Endothelial cell of umbilical vein (primary cell): Measurements from ENCODE around the gene IER5. TPM values are rescaled to one million over a fixed set of nuclear protein-coding genes. Genes with fewer than 3 reads are reported as not detected.

Source experiments
- BruUV-seq: library from RNA; stranded (reverse); fragments of 400-500 nt; replicated peaks from 2 replicates; lab custom pipeline; 2021; lab: Mats Ljungman, UMichigan
- CTCF ChIA-PET: fragments of 300-600, 350-600 bp; sonication (Branson Sonifier 250); formaldehyde crosslinking; loops from one replicate; lab custom pipeline; 2021; ENCODE audit warnings: antibody characterized with exemption, inconsistent platforms; lab: Charles Lee
- POLR2A ChIA-PET: fragments of 300-600, 350-600 bp; sonication (Branson Sonifier 250); formaldehyde crosslinking; loops from one replicate; lab custom pipeline; 2021; ENCODE audit warnings: antibody characterized with exemption, inconsistent platforms; lab: Charles Lee
- DNase-seq: peaks from one replicate; pipeline ENCODE4 v3.0.0-alpha.2; 2011; ENCODE audit warnings: low read depth, low spot score
- FAIRE-seq: peaks from 2 replicates; lab custom pipeline; 2011; peaks lifted over from hg19 to GRCh38; lab: Jason Lieb, UNC
- H2AFZ ChIP-seq: 2 replicates; pipeline ENCODE4 v1.6.0; 2012; ENCODE audit warnings: low read depth, low read length, control low read depth, inconsistent platforms
- H3K27ac ChIP-seq: 2 replicates; pipeline ENCODE4 v1.5.1; 2011; ENCODE audit warnings: low read depth, mild to moderate bottlenecking, control low read depth, low read length, moderate library complexity; ENCODE audit not compliant: insufficient read depth
- H3K27me3 ChIP-seq, 2 experiments: 2 replicates each; pipeline versions ENCODE4 v1.6.0 to v1.6.1; 2011; ENCODE audit warnings: low read length in 2 of 2, mixed read lengths in 1 of 2; ENCODE audit not compliant: control insufficient read depth in 2 of 2, insufficient read depth in 2 of 2
- H3K36me3 ChIP-seq, 2 experiments: 2 replicates in 1 of 2; 3 replicates in 1 of 2; pipeline ENCODE4 v1.5.1; 2011; ENCODE audit warnings: low read length in 2 of 2, mild to moderate bottlenecking in 1 of 2, moderate library complexity in 1 of 2; ENCODE audit not compliant: control insufficient read depth in 2 of 2, insufficient read depth in 2 of 2; ENCODE audit errors: extremely low read depth in 1 of 2
- H3K4me1 ChIP-seq: 3 replicates; pipeline ENCODE4 v1.5.1; 2011; ENCODE audit warnings: mild to moderate bottlenecking, low read length; ENCODE audit not compliant: control insufficient read depth, insufficient read depth; ENCODE audit errors: extremely low read depth
- H3K4me2 ChIP-seq: 2 replicates; pipeline ENCODE4 v1.6.1; 2011; ENCODE audit warnings: low read length, control low read depth, mixed read lengths; ENCODE audit not compliant: insufficient read depth
- H3K4me3 ChIP-seq, 3 experiments: fragments of 200-600 bp in 1 of 3; sonication (generic), shearing (Covaris generic) in 1 of 3; replicated peaks in 1 of 3; 2 replicates each; pipeline ENCODE4 v1.5.1; 2011 to 2016; ENCODE audit warnings: control low read depth in 3 of 3, low read length in 3 of 3, mild to moderate bottlenecking in 2 of 3, inconsistent platforms in 1 of 3, low read depth in 1 of 3, moderate library complexity in 1 of 3; ENCODE audit not compliant: insufficient read depth in 1 of 3
- H3K79me2 ChIP-seq: 2 replicates; pipeline ENCODE4 v1.6.0; 2012; ENCODE audit warnings: low read length, inconsistent platforms; ENCODE audit not compliant: control insufficient read depth, insufficient read depth
- H3K9ac ChIP-seq: replicated peaks from 2 replicates; pipeline ENCODE3; 2011; ENCODE audit warnings: low read length, control low read depth; ENCODE audit not compliant: insufficient read depth; ENCODE audit errors: extremely low read depth
- H3K9me1 ChIP-seq: replicated peaks from 3 replicates; pipeline ENCODE4 v1.6.0; 2011; ENCODE audit warnings: mild to moderate bottlenecking, low read length; ENCODE audit not compliant: control insufficient read depth, insufficient read depth; ENCODE audit errors: extremely low read depth
- H3K9me3 ChIP-seq: replicated peaks from 2 replicates; pipeline ENCODE4 v1.5.1; 2012; ENCODE audit warnings: low read length, inconsistent platforms; ENCODE audit not compliant: control insufficient read depth, insufficient read depth
- H4K20me1 ChIP-seq: replicated peaks from 2 replicates; pipeline ENCODE3; 2011; ENCODE audit warnings: mild to moderate bottlenecking, low read length; ENCODE audit not compliant: control insufficient read depth, insufficient read depth; ENCODE audit errors: extremely low read depth
- FOS ChIP-seq: IDR thresholded peaks from 2 replicates; pipeline ENCODE4 v1.6.1; 2011; ENCODE audit warnings: mild to moderate bottlenecking, low read length, moderate library complexity, borderline replicate concordance; ENCODE audit not compliant: insufficient read depth
- GATA2 ChIP-seq: IDR thresholded peaks from 2 replicates; pipeline ENCODE4 v1.7.0; 2011; ENCODE audit warnings: low read depth, mild to moderate bottlenecking, moderate library complexity, mixed read lengths, low read length; ENCODE audit not compliant: insufficient read length, insufficient read depth
- POLR2A ChIP-seq: IDR thresholded peaks from 2 replicates; pipeline ENCODE4 v1.6.1; 2012; ENCODE audit warnings: low read depth, mild to moderate bottlenecking, control low read depth, low read length
- POLR2AphosphoS5 ChIP-seq: IDR thresholded peaks from 2 replicates; pipeline ENCODE4 v1.6.1; 2012; ENCODE audit warnings: low read depth, mild to moderate bottlenecking, control low read depth, low read length, moderate library complexity; ENCODE audit not compliant: insufficient read depth
- dilution Hi-C: fragments of 300-500 bp; cut with MboI; formaldehyde crosslinking; loops from one replicate; pipeline ENCODE4 v1.15.0; 2019; ENCODE audit warnings: low sequenced_read_pairs; ENCODE audit not compliant: extremely low pct_ligation_motif_present
- intact Hi-C: fragments of 100-400 bp; cut with micrococcal nuclease; formaldehyde crosslinking; loops from one replicate; pipeline ENCODE4 v1.10.0; 2022
- polyA plus RNA-seq, 4 experiments: library from polyadenylated mRNA; depleted of rRNA in 3 of 4; stranded (reverse) in 3 of 4; unstranded in 1 of 4; fragments of >200 nt; gene quantifications; 2 replicates each; pipeline versions ENCODE4 v1.2.1 to v1.2.3, GENCODE V29; 2011 to 2012; ENCODE audit warnings: missing spikeins in 1 of 4
- total RNA-seq: library from RNA; stranded (reverse); gene quantifications from 2 replicates; pipeline ENCODE4 v1.2.3, GENCODE V29; 2021
- TF ChIP-seq, protein P1 (sequence below), 2 donors: IDR thresholded peaks; 1 replicate in 1 of 2; 2 replicates in 1 of 2; pipeline ENCODE4 v1.5.1; 2011; ENCODE audit warnings: low read length in 2 of 2, mild to moderate bottlenecking in 2 of 2, moderate library complexity in 2 of 2, control low read depth in 1 of 2, inconsistent platforms in 1 of 2, low read depth in 1 of 2; ENCODE audit not compliant: insufficient read depth in 1 of 2; ENCODE audit errors: extremely low read depth in 1 of 2
- TF ChIP-seq, protein P2 (sequence below): IDR thresholded peaks from 2 replicates; pipeline ENCODE4 v1.6.1; 2011; ENCODE audit not compliant: insufficient read depth, insufficient read length

IER5 gene
- total and polyA plus RNA-seq, 2 donors (not counting 3 experiments of a cell fraction or from before 2014, with no cell fraction given) = 6.6 to 14.4 TPM

DNA sequence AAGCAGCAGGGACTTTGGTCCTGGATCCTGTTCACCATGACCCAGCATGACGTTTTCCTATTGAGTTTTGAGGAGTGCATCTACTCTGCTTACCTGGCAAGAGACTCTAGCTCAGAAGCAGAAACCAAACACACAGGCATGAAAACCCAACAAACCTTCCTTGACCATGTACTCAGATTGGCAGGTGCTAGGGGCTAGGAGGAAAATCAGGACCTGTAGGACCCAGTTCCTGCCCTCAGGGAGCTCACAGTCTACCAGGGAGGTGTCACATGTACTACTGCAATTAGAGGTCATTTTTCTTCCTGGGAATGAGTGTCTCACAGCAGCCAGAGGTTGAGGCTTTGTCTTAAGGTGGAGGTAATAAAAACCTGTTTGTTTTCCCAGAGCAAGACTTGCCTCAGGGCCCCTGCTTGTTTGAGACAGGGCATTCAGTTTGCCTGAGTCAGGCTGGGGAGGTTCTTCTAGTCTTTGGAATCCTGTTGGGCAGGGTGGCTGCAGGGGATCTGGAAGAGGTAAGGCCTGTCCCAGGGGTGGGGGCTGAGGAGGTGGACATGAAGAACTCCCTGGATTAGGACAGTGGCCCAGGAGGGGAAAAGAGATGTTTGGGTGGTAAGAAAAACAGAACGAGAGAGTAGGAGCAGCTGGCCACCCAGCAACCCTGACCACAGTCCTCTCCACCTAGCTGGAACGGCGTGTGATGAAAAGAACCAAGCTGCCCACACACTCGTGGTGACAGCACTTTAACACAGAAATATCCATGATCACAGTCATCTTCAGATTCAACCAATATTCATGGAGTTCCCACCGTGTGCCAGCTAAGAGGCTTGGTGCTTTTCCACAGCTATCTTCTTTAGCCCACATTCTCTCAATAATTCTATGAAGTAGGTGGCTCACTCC, 30.8 kb downstream of the IER5 start:
- Histone ChIP-seq H3K4me1 (no peaks in the 10 kb centered on the region), H3K9ac (no peak overlapping the region), H3K4me2 (no peak overlapping the region), H3K9me1 (no peaks in the 10 kb centered on the region), H3K79me2 (no peaks in the 10 kb centered on the region), H4K20me1 (no peaks in the 10 kb centered on the region), H3K4me3 (no peak overlapping the region), H3K27ac (no peak overlapping the region), H3K27me3 (no peaks in the 10 kb centered on the region), H2AFZ (no peak overlapping the region), H3K36me3 (no peaks in the 10 kb centered on the region), H3K9me3 (no peaks in the 10 kb centered on the region)
- ChIA-PET POLR2A (no interaction called here), CTCF (interaction anchor here (2.3 kb wide), 1 partner anchor 23 kb away, joined by 6 read pairs; no protein-coding TSS in a partner anchor)
- intact Hi-C loops = no loop called here
- TF ChIP-seq GATA2 = no peak
- no peak for TF ChIP-seq POLR2A
- TF ChIP-seq POLR2AphosphoS5 = no peak
- TF ChIP-seq, protein P1, sequence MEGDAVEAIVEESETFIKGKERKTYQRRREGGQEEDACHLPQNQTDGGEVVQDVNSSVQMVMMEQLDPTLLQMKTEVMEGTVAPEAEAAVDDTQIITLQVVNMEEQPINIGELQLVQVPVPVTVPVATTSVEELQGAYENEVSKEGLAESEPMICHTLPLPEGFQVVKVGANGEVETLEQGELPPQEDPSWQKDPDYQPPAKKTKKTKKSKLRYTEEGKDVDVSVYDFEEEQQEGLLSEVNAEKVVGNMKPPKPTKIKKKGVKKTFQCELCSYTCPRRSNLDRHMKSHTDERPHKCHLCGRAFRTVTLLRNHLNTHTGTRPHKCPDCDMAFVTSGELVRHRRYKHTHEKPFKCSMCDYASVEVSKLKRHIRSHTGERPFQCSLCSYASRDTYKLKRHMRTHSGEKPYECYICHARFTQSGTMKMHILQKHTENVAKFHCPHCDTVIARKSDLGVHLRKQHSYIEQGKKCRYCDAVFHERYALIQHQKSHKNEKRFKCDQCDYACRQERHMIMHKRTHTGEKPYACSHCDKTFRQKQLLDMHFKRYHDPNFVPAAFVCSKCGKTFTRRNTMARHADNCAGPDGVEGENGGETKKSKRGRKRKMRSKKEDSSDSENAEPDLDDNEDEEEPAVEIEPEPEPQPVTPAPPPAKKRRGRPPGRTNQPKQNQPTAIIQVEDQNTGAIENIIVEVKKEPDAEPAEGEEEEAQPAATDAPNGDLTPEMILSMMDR (IDR thresholded peaks at IDR 0.05; ENCODE audit: extremely low read depth in 1 of 2, insufficient read depth in 1 of 2, low read depth in 1 of 2, low read length in 2 of 2) = no peak
- no peak for TF ChIP-seq FOS
- TF ChIP-seq, protein P2, sequence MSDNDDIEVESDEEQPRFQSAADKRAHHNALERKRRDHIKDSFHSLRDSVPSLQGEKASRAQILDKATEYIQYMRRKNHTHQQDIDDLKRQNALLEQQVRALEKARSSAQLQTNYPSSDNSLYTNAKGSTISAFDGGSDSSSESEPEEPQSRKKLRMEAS = no peak
- BruUV-seq = no TSS peak
- FAIRE-seq (no peak), DNase-seq (no peak)
- dilution Hi-C loops = no loop called here
